T-helper 2 cell treated with Interferon-gamma antibody and Interleukin-4, amounts not matched to agents 100 ng/mL and 5 ng/mL, for 36 hours (primary cell): ENCODE data around the gene OR56A5. TPM values are rescaled to one million over a fixed set of nuclear protein-coding genes. Genes with fewer than 3 reads are reported as not detected.
"Not testable (repeated sequence)": the region's sequence is repeated elsewhere in the genome, so short reads cannot be mapped to it uniquely, and the experiment has no call there.

Source experiments
- intact Hi-C: fragments of 100-400 bp; cut with micrococcal nuclease; formaldehyde crosslinking; loops from one replicate; pipeline ENCODE4 v1.15.1; 2023
- total RNA-seq: library from RNA; stranded (reverse); gene quantifications from 2 replicates; pipeline ENCODE4 v1.2.3, GENCODE V29; 2022

OR56A5 gene
- total RNA-seq, result not detected in 2 replicates

GRCh38 chr11:5968394-5968793, at the start of gene OR56A5:
Gene OR56A5 (minus strand): TSS chr11:5968494. CDS start chr11:5968494, 0 bp downstream.
- intact Hi-C loops, result no loop called here

GRCh38 chr11:6013042-6013441, 44.7 kb upstream of the OR56A5 start:
- intact Hi-C loops, result no loop called here

GRCh38 chr11:6012035-6012668, 43.9 kb upstream of the OR56A5 start:
- intact Hi-C loops, result no loop called here

- intact Hi-C loops, result no loop called here
Observed at GRCh38 chr11:6006846-6007245, 38.6 kb upstream of the OR56A5 start, which contains the start of gene OR56A4. Gene OR56A4 (minus strand): TSS chr11:6006946. CDS start chr11:6002992, 3,954 bp downstream.

GRCh38 chr11:6006395-6006794, 38.1 kb upstream of the OR56A5 start:
- intact Hi-C loops, result no loop called here

- intact Hi-C loops, result no loop called here
Observed at GRCh38 chr11:6002202-6002699, 34.0 kb upstream of the OR56A5 start.

- intact Hi-C loops, result no loop called here
Observed at GRCh38 chr11:5994791-5995190, 26.5 kb upstream of the OR56A5 start.

GRCh38 chr11:5992604-5993251, 24.4 kb upstream of the OR56A5 start:
- intact Hi-C loops, result no loop called here

- intact Hi-C loops, result no loop called here
Observed at GRCh38 chr11:5992150-5992549, 23.9 kb upstream of the OR56A5 start.

- intact Hi-C loops, result no loop called here
Observed at GRCh38 chr11:5989203-5989602, 20.9 kb upstream of the OR56A5 start.

GRCh38 chr11:5986885-5987284, 18.6 kb upstream of the OR56A5 start, which contains the start of gene OR52L1:
Gene OR52L1 (minus strand): TSS chr11:5986985. CDS start chr11:5986930, 55 bp downstream.
- intact Hi-C loops, result no loop called here

GRCh38 chr11:5983443-5983842, 15.1 kb upstream of the OR56A5 start:
- intact Hi-C loops, result no loop called here

GRCh38 chr11:5973530-5973929, 5.2 kb upstream of the OR56A5 start:
- intact Hi-C loops, result no loop called here

GRCh38 chr11:5967708-5968107, 586 bp downstream of the OR56A5 start:
- intact Hi-C loops, result no loop called here

GRCh38 chr11:5966958-5967357, 1.3 kb downstream of the OR56A5 start:
- intact Hi-C loops, result no loop called here

GRCh38 chr11:5960704-5961320, 7.5 kb downstream of the OR56A5 start:
- intact Hi-C loops, result not testable (repeated sequence)

GRCh38 chr11:5955586-5955985, 12.7 kb downstream of the OR56A5 start:
- intact Hi-C loops, result no loop called here

- intact Hi-C loops, result no loop called here
Observed at GRCh38 chr11:5941951-5942350, 26.3 kb downstream of the OR56A5 start, which contains the start of gene OR56A3. Gene OR56A3 (plus strand): TSS chr11:5942251. CDS start chr11:5947347, 5,096 bp downstream.

- intact Hi-C loops, result no loop called here
Observed at GRCh38 chr11:5940748-5941147, 27.5 kb downstream of the OR56A5 start.

GRCh38 chr11:5938603-5938965, 29.7 kb downstream of the OR56A5 start:
- intact Hi-C loops, result no loop called here

GRCh38 chr11:5937868-5938602, 30.3 kb downstream of the OR56A5 start:
- intact Hi-C loops, result no loop called here

- intact Hi-C loops, result no loop called here
Observed at GRCh38 chr11:5933116-5933515, 35.2 kb downstream of the OR56A5 start.
